GM23248 (cell line): ENCODE data around the gene UIMC1.

ENCODE experiments used
- EZH2 ChIP-seq: fragments of 200-600 bp; sonication (generic); IDR thresholded peaks from 2 replicates; pipeline ENCODE4 v1.6.1; 2018; ENCODE audit warnings: antibody characterized with exemption, mild to moderate bottlenecking; ENCODE audit not compliant: insufficient read depth, poor library complexity, severe bottlenecking
- EZH2phosphoT487 ChIP-seq: fragments of 200-600 bp; sonication (generic); IDR thresholded peaks from 2 replicates; pipeline ENCODE4 v1.6.1; 2018; ENCODE audit warnings: antibody characterized with exemption, moderate library complexity, mild to moderate bottlenecking, low read depth; ENCODE audit not compliant: insufficient read depth

- TF ChIP-seq EZH2: no peak
- no peak for TF ChIP-seq EZH2phosphoT487
Observed at GRCh38 chr5:176887252-176887849, 119.2 kb downstream of the UIMC1 start.
